Trophoblast cell (in vitro differentiated cells and primary cell): ENCODE data around the gene ASAP2.

Experiments
- DNase-seq, 2 donors: peaks; one replicate each; pipeline ENCODE4 v3.0.0-alpha.2; 2016
- H2AFZ ChIP-seq: 2 replicates; pipeline ENCODE4 v1.6.1; 2013; ENCODE audit warnings: low read length, moderate library complexity, mild to moderate bottlenecking; ENCODE audit not compliant: insufficient read depth, poor library complexity
- H2AK5ac ChIP-seq: 2 replicates; pipeline ENCODE4 v1.6.1; 2013; ENCODE audit warnings: mild to moderate bottlenecking, low read length
- H2BK120ac ChIP-seq: 2 replicates; pipeline ENCODE4 v1.6.1; 2013; ENCODE audit warnings: low read length, mild to moderate bottlenecking, moderate library complexity; ENCODE audit not compliant: insufficient read depth, poor library complexity
- H2BK12ac ChIP-seq: 2 replicates; pipeline ENCODE4 v1.6.1; 2013; ENCODE audit warnings: mild to moderate bottlenecking, low read length, moderate library complexity
- H2BK5ac ChIP-seq: 2 replicates; pipeline ENCODE4 v1.6.1; 2013; ENCODE audit warnings: low read length, low read depth, moderate library complexity, mild to moderate bottlenecking; ENCODE audit not compliant: poor library complexity
- H3K14ac ChIP-seq: 2 replicates; pipeline ENCODE4 v1.6.1; 2013; ENCODE audit warnings: mild to moderate bottlenecking, low read length
- H3K18ac ChIP-seq: 2 replicates; pipeline ENCODE4 v1.6.1; 2013; ENCODE audit warnings: mild to moderate bottlenecking, low read length
- H3K23ac ChIP-seq: 2 replicates; pipeline ENCODE4 v1.6.1; 2013; ENCODE audit warnings: low read length
- H3K27ac ChIP-seq: 2 replicates; pipeline ENCODE4 v1.5.1; 2013; ENCODE audit warnings: low read depth, mild to moderate bottlenecking, inconsistent platforms, low read length, moderate library complexity
- H3K27me3 ChIP-seq: 2 replicates; pipeline ENCODE4 v1.6.1; 2013; ENCODE audit warnings: inconsistent platforms, mild to moderate bottlenecking, low read length, moderate library complexity; ENCODE audit not compliant: insufficient read depth
- H3K36me3 ChIP-seq, 2 experiments: 1 replicate in 1 of 2; 2 replicates in 1 of 2; pipeline ENCODE4 v1.6.1; 2013; ENCODE audit warnings: low read length in 2 of 2, mild to moderate bottlenecking in 2 of 2, moderate library complexity in 1 of 2; ENCODE audit not compliant: insufficient read depth in 2 of 2, control insufficient read depth in 1 of 2
- H3K4ac ChIP-seq: 2 replicates; pipeline ENCODE4 v1.6.1; 2013; ENCODE audit warnings: low read depth, mild to moderate bottlenecking, low read length, moderate library complexity
- H3K4me1 ChIP-seq, 2 experiments: 1 replicate in 1 of 2; 2 replicates in 1 of 2; pipeline ENCODE4 v1.6.1; 2013; ENCODE audit warnings: low read length in 2 of 2, mild to moderate bottlenecking in 2 of 2, moderate library complexity in 1 of 2; ENCODE audit not compliant: insufficient read depth in 2 of 2, control insufficient read depth in 1 of 2
- H3K4me2 ChIP-seq: 2 replicates; pipeline ENCODE4 v1.6.1; 2013; ENCODE audit warnings: inconsistent platforms, mild to moderate bottlenecking, low read length, moderate library complexity
- H3K4me3 ChIP-seq: 2 replicates; pipeline ENCODE4 v1.5.1; 2013; ENCODE audit warnings: mild to moderate bottlenecking, low read depth, low read length, inconsistent platforms
- H3K79me1 ChIP-seq: one replicate; pipeline ENCODE4 v1.6.1; 2013; ENCODE audit warnings: low read length
- H3K79me2 ChIP-seq: 2 replicates; pipeline ENCODE4 v1.6.1; 2013; ENCODE audit warnings: low read length, mild to moderate bottlenecking; ENCODE audit not compliant: control insufficient read depth, insufficient read depth, poor library complexity
- H3K9ac ChIP-seq: 2 replicates; pipeline ENCODE4 v1.6.1; 2013; ENCODE audit warnings: mild to moderate bottlenecking, low read length
- H3K9me3 ChIP-seq: 2 replicates; pipeline ENCODE4 v1.6.1; 2013; ENCODE audit warnings: low read depth, mild to moderate bottlenecking, control low read depth, inconsistent platforms, low read length; ENCODE audit not compliant: insufficient read depth
- H4K12ac ChIP-seq: 2 replicates; pipeline ENCODE4 v1.6.1; 2013; ENCODE audit warnings: low read depth, mild to moderate bottlenecking, low read length, moderate library complexity
- H4K8ac ChIP-seq: 2 replicates; pipeline ENCODE4 v1.6.1; 2013; ENCODE audit warnings: low read depth, mild to moderate bottlenecking, low read length, moderate library complexity
- H4K91ac ChIP-seq: one replicate; pipeline ENCODE4 v1.6.1; 2013; ENCODE audit warnings: low read depth, mild to moderate bottlenecking, low read length, moderate library complexity
- WGBS: extraction: QIAGEN DNeasy Blood & Tissue Kit; methylation state at CpG from one replicate; pipeline ENCODE4 v1.1.7; 2013; ENCODE audit warnings: missing lambda C conversion rate; ENCODE audit not compliant: insufficient read length, insufficient coverage; ENCODE audit errors: extremely low coverage; 5-methylcytosine and 5-hydroxymethylcytosine counted together

Gene ASAP2

GRCh38 chr2:9184361-9184760 is 22.3 kb upstream of the ASAP2 start:
- H2BK12ac ChIP-seq = no peak overlapping the region
- no peak overlapping the region for H3K23ac ChIP-seq
- no peak overlapping the region for H2BK120ac ChIP-seq
- no peak overlapping the region for H2BK5ac ChIP-seq
- H4K12ac ChIP-seq = no peak overlapping the region
- no peak for DNase-seq
- no CpG with 5 or more reads among the region's 9 CpGs for WGBS
- no peaks in the 10 kb centered on the region for H3K27me3 ChIP-seq
- H3K79me2 ChIP-seq = no peaks in the 10 kb centered on the region
- no peak overlapping the region for H2AK5ac ChIP-seq
- H3K14ac ChIP-seq = no peak overlapping the region
- no peak overlapping the region for H3K4me2 ChIP-seq
- H3K18ac ChIP-seq = no peak overlapping the region
- H3K27ac ChIP-seq = no peak overlapping the region
- H4K8ac ChIP-seq = no peak overlapping the region
- peaks cover 4 to 7% of the 10 kb centered on the region in 2 experiments for H3K4me1 ChIP-seq
- no peak overlapping the region for H2AFZ ChIP-seq
- H4K91ac ChIP-seq = no peak overlapping the region
- no peaks in the 10 kb centered on the region for H3K36me3 ChIP-seq
- no peak overlapping the region for H3K4ac ChIP-seq
- peaks cover 2% of the 10 kb centered on the region for H3K9me3 ChIP-seq
- H3K4me3 ChIP-seq = no peak overlapping the region
- no peak overlapping the region for H3K9ac ChIP-seq
- H3K79me1 ChIP-seq = peaks cover 6% of the 10 kb centered on the region

- no peaks in the 10 kb centered on the region for H3K9me3 ChIP-seq
- peak; percentile 81 for DNase-seq
- no peaks in the 10 kb centered on the region for H3K79me1 ChIP-seq
- H2BK120ac ChIP-seq = no peak overlapping the region
- no peak overlapping the region for H3K27ac ChIP-seq
- no peak overlapping the region for H3K4me2 ChIP-seq
- peaks cover 0 to 3% of the 10 kb centered on the region in 2 experiments for H3K4me1 ChIP-seq
- H2AFZ ChIP-seq = no peak overlapping the region
- H2BK5ac ChIP-seq = no peak overlapping the region
- no peaks in the 10 kb centered on the region for H3K27me3 ChIP-seq
- no peak overlapping the region for H3K18ac ChIP-seq
- no peak overlapping the region for H3K14ac ChIP-seq
- no peak overlapping the region for H2BK12ac ChIP-seq
- H3K9ac ChIP-seq = no peak overlapping the region
- no peak overlapping the region for H3K23ac ChIP-seq
- WGBS = no CpG with 5 or more reads among the region's 2 CpGs
- H4K8ac ChIP-seq = no peak overlapping the region
- no peaks in the 10 kb centered on the region for H3K79me2 ChIP-seq
- H4K91ac ChIP-seq = no peak overlapping the region
- H4K12ac ChIP-seq = no peak overlapping the region
- no peaks in the 10 kb centered on the region for H3K36me3 ChIP-seq
- H3K4me3 ChIP-seq = no peak overlapping the region
- H3K4ac ChIP-seq = no peak overlapping the region
- no peak overlapping the region for H2AK5ac ChIP-seq
These were observed 18.9 kb upstream of the ASAP2 start for GRCh38 chr2:9187620-9188214.

GRCh38 chr2:9188823-9189222 is 17.8 kb upstream of the ASAP2 start:
- Histone ChIP-seq H3K18ac (no peak overlapping the region), H3K23ac (no peak overlapping the region), H3K9me3 (no peaks in the 10 kb centered on the region), H3K9ac (no peak overlapping the region), H3K4me2 (no peak overlapping the region), H3K4ac (no peak overlapping the region), H4K8ac (no peak overlapping the region), H2AFZ (no peak overlapping the region), H3K4me1 (peaks cover 0 to 3% of the 10 kb centered on the region in 2 experiments), H3K79me1 (no peaks in the 10 kb centered on the region), H3K14ac (no peak overlapping the region), H3K4me3 (no peak overlapping the region), H2BK120ac (no peak overlapping the region), H3K36me3 (no peaks in the 10 kb centered on the region), H4K12ac (no peak overlapping the region), H4K91ac (no peak overlapping the region), H2BK12ac (no peak overlapping the region), H3K79me2 (no peaks in the 10 kb centered on the region), H3K27ac (no peak overlapping the region), H2AK5ac (peak overlapping the region; percentile 26), H2BK5ac (no peak overlapping the region), H3K27me3 (no peaks in the 10 kb centered on the region)
- no peak for DNase-seq
- no CpG with 5 or more reads among the region's 6 CpGs for WGBS

GRCh38 chr2:9189901-9190300 is 16.7 kb upstream of the ASAP2 start:
- H3K9me3 ChIP-seq = no peaks in the 10 kb centered on the region
- H3K23ac ChIP-seq = no peak overlapping the region
- H2BK120ac ChIP-seq = no peak overlapping the region
- no peak overlapping the region for H4K91ac ChIP-seq
- H2AK5ac ChIP-seq = no peak overlapping the region
- H3K9ac ChIP-seq = no peak overlapping the region
- no peaks in the 10 kb centered on the region for H3K79me1 ChIP-seq
- H3K79me2 ChIP-seq = no peaks in the 10 kb centered on the region
- DNase-seq = no peak
- H3K4me2 ChIP-seq = no peak overlapping the region
- no peak overlapping the region for H4K8ac ChIP-seq
- peaks cover 0 to 3% of the 10 kb centered on the region in 2 experiments for H3K4me1 ChIP-seq
- H3K27ac ChIP-seq = no peak overlapping the region
- H3K27me3 ChIP-seq = no peaks in the 10 kb centered on the region
- WGBS = no CpG with 5 or more reads among the region's 3 CpGs
- H3K18ac ChIP-seq = no peak overlapping the region
- no peak overlapping the region for H3K4me3 ChIP-seq
- H2BK5ac ChIP-seq = no peak overlapping the region
- H3K36me3 ChIP-seq = no peaks in the 10 kb centered on the region
- H3K14ac ChIP-seq = no peak overlapping the region
- no peak overlapping the region for H2BK12ac ChIP-seq
- no peak overlapping the region for H4K12ac ChIP-seq
- H3K4ac ChIP-seq = no peak overlapping the region
- H2AFZ ChIP-seq = no peak overlapping the region
